H9 (cell line): Measurements from ENCODE around the gene MCU. TPM values are rescaled to one million over a fixed set of nuclear protein-coding genes. Genes with fewer than 3 reads are reported as not detected.

Source experiments
- DNase-seq: peaks from one replicate; pipeline ENCODE4 v3.0.0-alpha.2; 2017
- H2AFZ ChIP-seq: one replicate; pipeline ENCODE4 v1.6.1; 2013; ENCODE audit warnings: mild to moderate bottlenecking, low read length, control low read depth, moderate library complexity
- H2AK5ac ChIP-seq: 2 replicates; pipeline ENCODE4 v1.6.1; 2013; ENCODE audit warnings: low read length, control low read depth, mixed read lengths; ENCODE audit not compliant: insufficient read length
- H2BK120ac ChIP-seq: one replicate; pipeline ENCODE4 v1.6.1; 2013; ENCODE audit warnings: low read depth, mild to moderate bottlenecking, low read length, control low read depth, inconsistent platforms; ENCODE audit not compliant: poor library complexity, severe bottlenecking
- H2BK12ac ChIP-seq: 2 replicates; pipeline ENCODE4 v1.6.1; 2013; ENCODE audit warnings: low read length, control low read depth, mixed read lengths, low read depth; ENCODE audit not compliant: insufficient read length
- H2BK15ac ChIP-seq: 2 replicates; pipeline ENCODE4 v1.6.1; 2013; ENCODE audit warnings: low read depth, low read length, control low read depth
- H2BK20ac ChIP-seq: one replicate; pipeline ENCODE4 v1.6.1; 2013; ENCODE audit warnings: low read depth, mild to moderate bottlenecking, low read length, control low read depth, inconsistent platforms; ENCODE audit not compliant: poor library complexity, severe bottlenecking
- H2BK5ac ChIP-seq: 2 replicates; pipeline ENCODE4 v1.6.1; 2013; ENCODE audit warnings: low read length, control low read depth, mixed read lengths; ENCODE audit not compliant: insufficient read length
- H3K14ac ChIP-seq: 2 replicates; pipeline ENCODE4 v1.6.1; 2013; ENCODE audit warnings: low read length, control low read depth; ENCODE audit not compliant: insufficient read depth
- H3K18ac ChIP-seq: 2 replicates; pipeline ENCODE4 v1.6.1; 2013; ENCODE audit warnings: low read depth, mild to moderate bottlenecking, mixed read lengths, low read length, control low read depth; ENCODE audit not compliant: insufficient read length
- H3K23ac ChIP-seq: 2 replicates; pipeline ENCODE4 v1.6.1; 2013; ENCODE audit warnings: low read length, control low read depth, mixed read lengths, low read depth; ENCODE audit not compliant: insufficient read length
- H3K23me2 ChIP-seq: 2 replicates; pipeline ENCODE4 v1.6.1; 2013; ENCODE audit warnings: low read depth, mild to moderate bottlenecking, mixed read lengths, low read length, control low read depth; ENCODE audit not compliant: insufficient read length, poor library complexity, severe bottlenecking
- H3K27ac ChIP-seq: 2 replicates; pipeline ENCODE4 v1.5.1; 2013; ENCODE audit warnings: low read length, control low read depth, mixed read lengths, low read depth; ENCODE audit not compliant: insufficient read length
- H3K27me3 ChIP-seq: 2 replicates; pipeline ENCODE4 v1.6.1; 2013; ENCODE audit warnings: low read length, control low read depth, inconsistent platforms; ENCODE audit not compliant: insufficient read depth
- H3K4ac ChIP-seq: 2 replicates; pipeline ENCODE4 v1.6.1; 2013; ENCODE audit warnings: low read depth, mild to moderate bottlenecking, control low read depth, inconsistent platforms, low read length, moderate library complexity
- H3K4me1 ChIP-seq: 2 replicates; pipeline ENCODE4 v1.6.1; 2013; ENCODE audit warnings: low read length, control low read depth, inconsistent platforms; ENCODE audit not compliant: insufficient read depth
- H3K4me2 ChIP-seq: 2 replicates; pipeline ENCODE4 v1.6.1; 2013; ENCODE audit warnings: low read length, control low read depth, mixed read lengths; ENCODE audit not compliant: insufficient read length, insufficient read depth
- H3K56ac ChIP-seq: 2 replicates; pipeline ENCODE4 v1.6.1; 2013; ENCODE audit warnings: low read depth, mild to moderate bottlenecking, mixed read lengths, low read length, control low read depth; ENCODE audit not compliant: insufficient read length
- H3K79me1 ChIP-seq: 2 replicates; pipeline ENCODE4 v1.6.1; 2013; ENCODE audit warnings: low read depth, mild to moderate bottlenecking, moderate library complexity, low read length, control low read depth, inconsistent platforms; ENCODE audit not compliant: insufficient read depth, poor library complexity, severe bottlenecking
- H3K79me2 ChIP-seq: 2 replicates; pipeline ENCODE4 v1.6.1; 2013; ENCODE audit warnings: low read length, control low read depth, inconsistent platforms; ENCODE audit not compliant: insufficient read depth
- H3K9ac ChIP-seq: 2 replicates; pipeline ENCODE4 v1.6.1; 2013; ENCODE audit warnings: low read length, control low read depth, mixed read lengths; ENCODE audit not compliant: insufficient read length; ENCODE audit errors: extremely low read depth
- H3K9me3 ChIP-seq: one replicate; pipeline ENCODE4 v1.6.1; 2013; ENCODE audit warnings: low read depth, low read length, inconsistent platforms; ENCODE audit not compliant: control insufficient read depth
- H3T11ph ChIP-seq: one replicate; pipeline ENCODE4 v1.6.1; 2013; ENCODE audit warnings: mild to moderate bottlenecking, low read length, control low read depth, inconsistent platforms
- H4K20me1 ChIP-seq: one replicate; pipeline ENCODE4 v1.6.1; 2013; ENCODE audit not compliant: control insufficient read depth, insufficient read length, insufficient read depth
- H4K5ac ChIP-seq: 2 replicates; pipeline ENCODE4 v1.6.1; 2013; ENCODE audit warnings: low read depth, mild to moderate bottlenecking, mixed read lengths, low read length, control low read depth; ENCODE audit not compliant: insufficient read length
- H4K8ac ChIP-seq: replicated peaks from 2 replicates; pipeline ENCODE4 v1.6.1; 2013; ENCODE audit warnings: low read length, control low read depth, mixed read lengths, low read depth; ENCODE audit not compliant: insufficient read length
- H4K91ac ChIP-seq: 2 replicates; pipeline ENCODE4 v1.6.1; 2013; ENCODE audit warnings: low read depth, mild to moderate bottlenecking, moderate library complexity, mixed read lengths, low read length, control low read depth; ENCODE audit not compliant: insufficient read length
- H3K27ac Mint-ChIP-seq, 3 experiments: 2 replicates in 2 of 3; 3 replicates in 1 of 3; pipeline ENCODE4 v1.8.0; 2020 to 2021; ENCODE audit warnings: mixed read lengths in 3 of 3, mild to moderate bottlenecking in 1 of 3, moderate library complexity in 1 of 3
- H3K27me3 Mint-ChIP-seq: 2 replicates; pipeline ENCODE4 v1.8.0; 2021; ENCODE audit warnings: low read depth, mild to moderate bottlenecking, moderate library complexity, mixed read lengths
- H3K36me3 Mint-ChIP-seq, 3 experiments: 2 replicates in 2 of 3; 3 replicates in 1 of 3; pipeline ENCODE4 v1.8.0; 2020 to 2021; ENCODE audit warnings: low read depth in 3 of 3, mixed read lengths in 3 of 3; ENCODE audit not compliant: insufficient read depth in 1 of 3
- H3K4me1 Mint-ChIP-seq, 2 experiments: 2 replicates each; pipeline ENCODE4 v1.8.0; 2020; ENCODE audit warnings: mixed read lengths in 2 of 2
- H3K4me3 Mint-ChIP-seq, 2 experiments: 2 replicates in 1 of 2; 3 replicates in 1 of 2; pipeline ENCODE4 v1.8.0; 2020 to 2021; ENCODE audit warnings: mild to moderate bottlenecking in 2 of 2, mixed read lengths in 2 of 2, moderate library complexity in 1 of 2
- H3K9me3 Mint-ChIP-seq, 2 experiments: 2 replicates in 1 of 2; 3 replicates in 1 of 2; pipeline ENCODE4 v1.8.0; 2020; ENCODE audit warnings: mild to moderate bottlenecking in 2 of 2, mixed read lengths in 2 of 2, moderate library complexity in 1 of 2
- CTCF ChIP-seq: fragments of 200-600 bp; sonication (generic); conservative IDR thresholded peaks from 3 replicates; pipeline ENCODE4 v1.8.0; 2021; ENCODE audit warnings: antibody characterized with exemption, mild to moderate bottlenecking
- WGBS: extraction: QIAGEN DNeasy Blood & Tissue Kit; methylation state at CpG from one replicate; pipeline ENCODE4 v1.1.7; 2013; ENCODE audit warnings: missing lambda C conversion rate, low lambda C conversion rate, mixed read lengths; ENCODE audit not compliant: insufficient read length; ENCODE audit errors: extremely low coverage; 5-methylcytosine and 5-hydroxymethylcytosine counted together
- total RNA-seq: library from RNA; stranded (reverse); gene quantifications from 2 replicates; pipeline ENCODE4 v1.2.1, GENCODE V29; 2021

MCU gene
- total RNA-seq, 1 experiment from 2014 or later, result 36.6 TPM

GRCh38 chr10:72659694-72660093 is 32.2 kb upstream of the MCU start:
- Histone ChIP-seq H3K4me1 (peaks cover 2% of the 10 kb centered on the region; the same call in 1 of the 2 replicates), H3K79me2 (no peaks in the 10 kb centered on the region), H4K91ac (no peak overlapping the region), H4K20me1 (no peaks in the 10 kb centered on the region), H2BK120ac (no peak overlapping the region), H2AK5ac (no peak overlapping the region), H2AFZ (peak overlapping the region; percentile 56), H2BK12ac (no peak overlapping the region), H3K23me2 (no peaks in the 10 kb centered on the region), H3K14ac (0 out of 2 replicates have a peak overlapping the region, but pooled peaks have one; percentile 47), H3K9me3 (no peaks in the 10 kb centered on the region), H3K9ac (no peak overlapping the region), H2BK5ac (no peak overlapping the region), H3K27me3 (no peaks in the 10 kb centered on the region), H4K5ac (no peak overlapping the region), H2BK15ac (no peak overlapping the region), H3K4me2 (no peak overlapping the region), H3K79me1 (no peaks in the 10 kb centered on the region), H3T11ph (peak overlapping the region; percentile 53), H3K4ac (no peak overlapping the region), H3K27ac (no peak overlapping the region), H3K18ac (no peak overlapping the region), H3K23ac (no peak overlapping the region), H2BK20ac (no peak overlapping the region), H4K8ac (peak overlapping the region; percentile 84), H3K56ac (no peak overlapping the region)
- no peaks in the 10 kb centered on the region for H3K27me3 Mint-ChIP-seq
- H3K4me1 Mint-ChIP-seq, result peaks cover 4 to 11% of the 10 kb centered on the region in 2 experiments
- DNase-seq, result peak; percentile 33
- peak overlapping the region in 1 of 3 experiments; percentile 28; a peak in 2 of 7 replicates for H3K27ac Mint-ChIP-seq
- no CpG with 5 or more reads among the region's 8 CpGs for WGBS
- H3K36me3 Mint-ChIP-seq, result no peaks in the 10 kb centered on the region
- H3K4me3 Mint-ChIP-seq, result no peak overlapping the region
- no peak for TF ChIP-seq CTCF
- peaks cover 0 to 3% of the 10 kb centered on the region in 2 experiments; a peak in 1 of 5 replicates for H3K9me3 Mint-ChIP-seq
